HepG2 (cell line): Measurements from ENCODE around the gene ZBED5. TPM values are rescaled to one million over a fixed set of nuclear protein-coding genes. Genes with fewer than 3 reads are reported as not detected.

Source experiments
- FOXA1 ChIP-seq, 2 experiments: fragments of 450-650 bp in 1 of 2; sonication (generic) in 1 of 2; formaldehyde crosslinking in 1 of 2; IDR thresholded peaks; 2 replicates each; pipeline versions ENCODE4 v1.4.0 to v1.6.1; 2016 to 2020; ENCODE audit warnings: missing genetic modification reagents in 1 of 2
- FOXJ3 ChIP-seq: sonication (generic); formaldehyde crosslinking; IDR thresholded peaks from 2 replicates; pipeline ENCODE4 v1.4.0; 2020; ENCODE audit warnings: missing genetic modification reagents, mild to moderate bottlenecking, borderline replicate concordance
- GATAD1 ChIP-seq: IDR thresholded peaks from 2 replicates; pipeline ENCODE4 v1.6.1; 2016; ENCODE audit warnings: missing genetic modification reagents, missing compliant biosample characterization
- SETDB1 ChIP-seq: sonication (generic); formaldehyde crosslinking; IDR thresholded peaks from 2 replicates; pipeline ENCODE4 v1.5.1; 2020; ENCODE audit warnings: missing genetic modification reagents, mild to moderate bottlenecking, borderline replicate concordance
- TEAD2 ChIP-seq: sonication (generic); formaldehyde crosslinking; IDR thresholded peaks from 2 replicates; pipeline ENCODE4 v1.9.0; 2021; ENCODE audit warnings: missing genetic modification reagents
- ZNF274 ChIP-seq: sonication (generic); formaldehyde crosslinking; IDR thresholded peaks from 2 replicates; pipeline ENCODE4 v1.5.1; 2020; ENCODE audit warnings: mild to moderate bottlenecking, missing genetic modification reagents
- ZNF331 ChIP-seq: sonication (generic); formaldehyde crosslinking; IDR thresholded peaks from 2 replicates; pipeline ENCODE4 v1.4.0; 2020; ENCODE audit warnings: missing genetic modification reagents
- ZNF496 ChIP-seq: sonication (generic); formaldehyde crosslinking; IDR thresholded peaks from 2 replicates; pipeline ENCODE4 v1.8.1; 2023; ENCODE audit warnings: mild to moderate bottlenecking, moderate library complexity, missing genetic modification reagents; ENCODE audit not compliant: insufficient replicate concordance
- ZNF543 ChIP-seq: sonication (generic); formaldehyde crosslinking; IDR thresholded peaks from 2 replicates; pipeline ENCODE4 v1.4.0; 2020; ENCODE audit warnings: mild to moderate bottlenecking, missing genetic modification reagents
- ZNF772 ChIP-seq: sonication (generic); formaldehyde crosslinking; IDR thresholded peaks from 2 replicates; pipeline ENCODE4 v1.5.0; 2020; ENCODE audit warnings: mild to moderate bottlenecking, missing genetic modification reagents
- ZSCAN21 ChIP-seq: sonication (generic); formaldehyde crosslinking; IDR thresholded peaks from 2 replicates; pipeline ENCODE4 v1.8.0; 2022; ENCODE audit warnings: mild to moderate bottlenecking, missing genetic modification reagents, moderate library complexity, borderline replicate concordance
- polyA plus RNA-seq, 8 experiments: library from polyadenylated mRNA; depleted of rRNA in 3 of 8; stranded (reverse) in 7 of 8; unstranded in 1 of 8; fragments of >200 nt; fragmentation: Illumina TruSeq in 4 of 8; extraction: Trizol in 4 of 8; gene quantifications; 2 replicates each; pipeline versions ENCODE4 v1.2.1 to v1.2.3, GENCODE V29; 2011 to 2016; ENCODE audit warnings: low read depth in 4 of 8, missing spikeins in 1 of 8, mixed read lengths in 1 of 8; ENCODE audit not compliant: insufficient read depth in 1 of 8
- total RNA-seq, 5 experiments: library from RNA; depleted of rRNA; stranded (reverse); fragments of >200 nt; fragmentation: Illumina TruSeq; extraction: Trizol; gene quantifications; 2 replicates each; pipeline ENCODE4 v1.2.3, GENCODE V29; 2016; ENCODE audit warnings: low read depth in 1 of 5
- TF ChIP-seq, protein P1 (sequence below): sonication (generic); formaldehyde crosslinking; IDR thresholded peaks from 2 replicates; pipeline ENCODE4 v1.5.1; 2020; ENCODE audit warnings: mild to moderate bottlenecking, missing genetic modification reagents, borderline replicate concordance
- TF ChIP-seq, protein P2 (sequence below): sonication (generic); formaldehyde crosslinking; IDR thresholded peaks from 2 replicates; pipeline ENCODE4 v1.4.0; 2020; ENCODE audit warnings: low read depth, mild to moderate bottlenecking, missing genetic modification reagents
- TF ChIP-seq, protein P3 (sequence below), 2 experiments: fragments of 450-650 bp in 1 of 2; sonication (generic) in 1 of 2; formaldehyde crosslinking; IDR thresholded peaks; 2 replicates each; pipeline versions ENCODE4 v1.5.0 to v1.8.0; 2020 to 2022; ENCODE audit warnings: mild to moderate bottlenecking in 1 of 2, missing genetic modification reagents in 1 of 2
- TF ChIP-seq, protein P4 (sequence below): sonication (generic); formaldehyde crosslinking; IDR thresholded peaks from 2 replicates; pipeline ENCODE4 v1.4.0; 2020; ENCODE audit warnings: missing genetic modification reagents, mild to moderate bottlenecking, borderline replicate concordance
- TF ChIP-seq, protein P5 (sequence below): sonication (generic); formaldehyde crosslinking; IDR thresholded peaks from 2 replicates; pipeline ENCODE4 v1.8.0; 2022; ENCODE audit warnings: missing genetic modification reagents, low read depth, mild to moderate bottlenecking, borderline replicate concordance
- TF ChIP-seq, protein P6 (sequence below): conservative IDR thresholded peaks from 2 replicates; pipeline ENCODE4 v1.6.1; 2018; ENCODE audit warnings: missing genetic modification reagents

ZBED5 gene
- total and polyA plus RNA-seq, 2 of the 13 experiments (the other 11 are each of a cell fraction or from before 2014, with no cell fraction given) = 18.2 to 38.6 TPM

DNA sequence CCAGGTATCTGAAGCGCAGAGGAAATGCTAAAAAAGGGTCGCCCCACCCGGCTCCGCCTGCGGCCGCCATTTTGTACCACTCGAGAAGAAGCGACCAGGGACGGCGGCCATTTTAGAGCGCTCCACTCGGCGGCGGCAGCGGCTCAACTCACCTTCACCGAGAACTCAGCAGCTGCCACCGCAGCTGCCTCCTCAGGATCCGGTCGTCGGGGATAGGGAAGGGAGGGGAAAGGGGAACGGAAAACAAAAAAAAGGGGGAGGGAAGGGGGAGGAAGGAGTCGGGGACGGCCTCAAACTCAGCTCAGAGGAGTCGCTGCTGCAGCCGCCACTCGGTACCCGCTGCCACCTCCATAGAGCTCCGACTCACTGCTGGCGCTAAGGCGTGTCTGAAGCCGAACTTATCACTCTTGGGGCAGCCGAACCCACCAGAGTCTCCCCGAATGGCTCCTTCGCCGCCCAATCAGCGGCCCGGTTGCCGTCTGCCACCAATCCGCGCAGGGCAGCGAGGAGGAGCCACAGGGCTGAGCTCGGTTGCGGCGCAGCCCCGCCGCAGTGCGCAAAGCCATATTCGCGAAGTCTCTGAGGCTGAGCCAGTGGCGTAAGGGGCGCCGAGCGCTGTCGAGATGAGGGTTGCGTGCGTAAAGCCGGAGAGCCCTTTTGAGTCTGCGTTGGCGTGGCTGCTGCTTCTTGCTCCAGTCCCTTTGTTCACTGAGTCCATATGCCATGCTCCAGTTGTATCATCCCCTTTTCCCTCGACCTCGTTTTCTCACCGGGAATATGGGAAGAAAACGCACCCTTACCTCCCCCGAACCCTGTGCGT is 49.1 kb downstream of the ZBED5 start, which contains the start of gene EIF4G2 (continued):
- TF ChIP-seq, protein P1, sequence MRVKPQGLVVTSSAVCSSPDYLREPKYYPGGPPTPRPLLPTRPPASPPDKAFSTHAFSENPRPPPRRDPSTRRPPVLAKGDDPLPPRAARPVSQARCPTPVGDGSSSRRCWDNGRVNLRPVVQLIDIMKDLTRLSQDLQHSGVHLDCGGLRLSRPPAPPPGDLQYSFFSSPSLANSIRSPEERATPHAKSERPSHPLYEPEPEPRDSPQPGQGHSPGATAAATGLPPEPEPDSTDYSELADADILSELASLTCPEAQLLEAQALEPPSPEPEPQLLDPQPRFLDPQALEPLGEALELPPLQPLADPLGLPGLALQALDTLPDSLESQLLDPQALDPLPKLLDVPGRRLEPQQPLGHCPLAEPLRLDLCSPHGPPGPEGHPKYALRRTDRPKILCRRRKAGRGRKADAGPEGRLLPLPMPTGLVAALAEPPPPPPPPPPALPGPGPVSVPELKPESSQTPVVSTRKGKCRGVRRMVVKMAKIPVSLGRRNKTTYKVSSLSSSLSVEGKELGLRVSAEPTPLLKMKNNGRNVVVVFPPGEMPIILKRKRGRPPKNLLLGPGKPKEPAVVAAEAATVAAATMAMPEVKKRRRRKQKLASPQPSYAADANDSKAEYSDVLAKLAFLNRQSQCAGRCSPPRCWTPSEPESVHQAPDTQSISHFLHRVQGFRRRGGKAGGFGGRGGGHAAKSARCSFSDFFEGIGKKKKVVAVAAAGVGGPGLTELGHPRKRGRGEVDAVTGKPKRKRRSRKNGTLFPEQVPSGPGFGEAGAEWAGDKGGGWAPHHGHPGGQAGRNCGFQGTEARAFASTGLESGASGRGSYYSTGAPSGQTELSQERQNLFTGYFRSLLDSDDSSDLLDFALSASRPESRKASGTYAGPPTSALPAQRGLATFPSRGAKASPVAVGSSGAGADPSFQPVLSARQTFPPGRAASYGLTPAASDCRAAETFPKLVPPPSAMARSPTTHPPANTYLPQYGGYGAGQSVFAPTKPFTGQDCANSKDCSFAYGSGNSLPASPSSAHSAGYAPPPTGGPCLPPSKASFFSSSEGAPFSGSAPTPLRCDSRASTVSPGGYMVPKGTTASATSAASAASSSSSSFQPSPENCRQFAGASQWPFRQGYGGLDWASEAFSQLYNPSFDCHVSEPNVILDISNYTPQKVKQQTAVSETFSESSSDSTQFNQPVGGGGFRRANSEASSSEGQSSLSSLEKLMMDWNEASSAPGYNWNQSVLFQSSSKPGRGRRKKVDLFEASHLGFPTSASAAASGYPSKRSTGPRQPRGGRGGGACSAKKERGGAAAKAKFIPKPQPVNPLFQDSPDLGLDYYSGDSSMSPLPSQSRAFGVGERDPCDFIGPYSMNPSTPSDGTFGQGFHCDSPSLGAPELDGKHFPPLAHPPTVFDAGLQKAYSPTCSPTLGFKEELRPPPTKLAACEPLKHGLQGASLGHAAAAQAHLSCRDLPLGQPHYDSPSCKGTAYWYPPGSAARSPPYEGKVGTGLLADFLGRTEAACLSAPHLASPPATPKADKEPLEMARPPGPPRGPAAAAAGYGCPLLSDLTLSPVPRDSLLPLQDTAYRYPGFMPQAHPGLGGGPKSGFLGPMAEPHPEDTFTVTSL (CRISPR knock-in tag) = no peak; the same call in 1 of the 2 replicates
- TF ChIP-seq SETDB1 (no peak), TEAD2 (CRISPR knock-in tag) (no peak; the same call in 1 of the 2 replicates), ZSCAN21 (CRISPR knock-in tag) (peak; percentile 68; the same call in 1 of the 2 replicates), FOXA1 (IDR thresholded peaks at IDR 0.05) (no peak), FOXA1 (CRISPR knock-in tag; IDR thresholded peaks at IDR 0.05) (no peak), GATAD1 (CRISPR knock-in tag) (peak; percentile 74), FOXJ3 (CRISPR knock-in tag) (no peak), ZNF772 (CRISPR knock-in tag) (peak; percentile 77), ZNF543 (peak; percentile 96), ZNF331 (CRISPR knock-in tag) (peak; percentile 71), ZNF496 (CRISPR knock-in tag) (no peak), ZNF274 (CRISPR knock-in tag) (0 out of 2 replicates have a peak, but pooled peaks have one; percentile 46)
- TF ChIP-seq, protein P2, sequence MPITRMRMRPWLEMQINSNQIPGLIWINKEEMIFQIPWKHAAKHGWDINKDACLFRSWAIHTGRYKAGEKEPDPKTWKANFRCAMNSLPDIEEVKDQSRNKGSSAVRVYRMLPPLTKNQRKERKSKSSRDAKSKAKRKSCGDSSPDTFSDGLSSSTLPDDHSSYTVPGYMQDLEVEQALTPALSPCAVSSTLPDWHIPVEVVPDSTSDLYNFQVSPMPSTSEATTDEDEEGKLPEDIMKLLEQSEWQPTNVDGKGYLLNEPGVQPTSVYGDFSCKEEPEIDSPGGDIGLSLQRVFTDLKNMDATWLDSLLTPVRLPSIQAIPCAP (CRISPR knock-in tag) = no peak
- TF ChIP-seq, protein P3, sequence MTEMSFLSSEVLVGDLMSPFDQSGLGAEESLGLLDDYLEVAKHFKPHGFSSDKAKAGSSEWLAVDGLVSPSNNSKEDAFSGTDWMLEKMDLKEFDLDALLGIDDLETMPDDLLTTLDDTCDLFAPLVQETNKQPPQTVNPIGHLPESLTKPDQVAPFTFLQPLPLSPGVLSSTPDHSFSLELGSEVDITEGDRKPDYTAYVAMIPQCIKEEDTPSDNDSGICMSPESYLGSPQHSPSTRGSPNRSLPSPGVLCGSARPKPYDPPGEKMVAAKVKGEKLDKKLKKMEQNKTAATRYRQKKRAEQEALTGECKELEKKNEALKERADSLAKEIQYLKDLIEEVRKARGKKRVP (CRISPR knock-in tag; IDR thresholded peaks at IDR 0.05) = peak in 1 of 2 experiments; percentile 78; a peak in 2 of 4 replicates
- TF ChIP-seq, protein P4, sequence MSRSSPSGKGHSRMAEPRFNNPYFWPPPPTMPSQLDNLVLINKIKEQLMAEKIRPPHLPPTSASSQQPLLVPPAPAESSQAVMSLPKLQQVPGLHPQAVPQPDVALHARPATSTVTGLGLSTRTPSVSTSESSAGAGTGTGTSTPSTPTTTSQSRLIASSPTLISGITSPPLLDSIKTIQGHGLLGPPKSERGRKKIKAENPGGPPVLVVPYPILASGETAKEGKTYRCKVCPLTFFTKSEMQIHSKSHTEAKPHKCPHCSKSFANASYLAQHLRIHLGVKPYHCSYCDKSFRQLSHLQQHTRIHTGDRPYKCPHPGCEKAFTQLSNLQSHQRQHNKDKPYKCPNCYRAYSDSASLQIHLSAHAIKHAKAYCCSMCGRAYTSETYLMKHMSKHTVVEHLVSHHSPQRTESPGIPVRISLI (CRISPR knock-in tag) = peak; percentile 55; the same call in 1 of the 2 replicates
- TF ChIP-seq, protein P5, sequence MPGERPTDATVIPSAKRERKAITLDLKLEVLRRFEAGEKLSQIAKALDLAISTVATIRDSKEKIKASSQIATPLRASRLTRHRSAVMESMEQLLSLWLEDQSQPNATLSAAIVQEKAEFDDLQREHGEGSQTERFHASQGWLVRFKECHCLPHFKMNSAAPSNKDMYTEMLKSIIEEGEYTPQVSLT (CRISPR knock-in tag) = no peak
- TF ChIP-seq, protein P6, sequence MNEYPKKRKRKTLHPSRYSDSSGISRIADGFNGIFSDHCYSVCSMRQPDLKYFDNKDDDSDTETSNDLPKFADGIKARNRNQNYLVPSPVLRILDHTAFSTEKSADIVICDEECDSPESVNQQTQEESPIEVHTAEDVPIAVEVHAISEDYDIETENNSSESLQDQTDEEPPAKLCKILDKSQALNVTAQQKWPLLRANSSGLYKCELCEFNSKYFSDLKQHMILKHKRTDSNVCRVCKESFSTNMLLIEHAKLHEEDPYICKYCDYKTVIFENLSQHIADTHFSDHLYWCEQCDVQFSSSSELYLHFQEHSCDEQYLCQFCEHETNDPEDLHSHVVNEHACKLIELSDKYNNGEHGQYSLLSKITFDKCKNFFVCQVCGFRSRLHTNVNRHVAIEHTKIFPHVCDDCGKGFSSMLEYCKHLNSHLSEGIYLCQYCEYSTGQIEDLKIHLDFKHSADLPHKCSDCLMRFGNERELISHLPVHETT (CRISPR knock-in tag) = peak; percentile 81; the same call in 1 of the 2 replicates
